WERI-Rb-1 (cell line): ENCODE results near the gene FCRL2.

ENCODE experiments used
- DNase-seq: peaks from one replicate; pipeline ENCODE4 v3.0.0-alpha.2; 2020
- H3K27ac ChIP-seq: fragments of 250-450 bp; sonication (Bioruptor Pico); 2 replicates; pipeline ENCODE4 v1.5.1; 2020; ENCODE audit warnings: mild to moderate bottlenecking, moderate library complexity
- H3K27me3 ChIP-seq: fragments of 250-450 bp; sonication (Bioruptor Pico); 2 replicates; pipeline ENCODE4 v1.5.1; 2021; ENCODE audit warnings: mild to moderate bottlenecking, low read depth, moderate library complexity; ENCODE audit not compliant: insufficient read depth, severe bottlenecking
- H3K36me3 ChIP-seq: fragments of 250-450 bp; sonication (Bioruptor Pico); 2 replicates; pipeline ENCODE4 v1.5.1; 2020; ENCODE audit warnings: mild to moderate bottlenecking, moderate library complexity
- H3K4me3 ChIP-seq: 2 replicates; pipeline ENCODE4 v1.5.1; 2011; ENCODE audit warnings: low read depth, mild to moderate bottlenecking, control low read depth, low read length
- H3K9me3 ChIP-seq: fragments of 250-450 bp; sonication (Bioruptor Pico); 2 replicates; pipeline ENCODE4 v1.5.1; 2021; ENCODE audit warnings: mild to moderate bottlenecking, moderate library complexity; ENCODE audit not compliant: severe bottlenecking
- TF ChIP-seq, protein P1 (sequence below): IDR thresholded peaks from 2 replicates; pipeline ENCODE4 v1.5.1; 2011; ENCODE audit warnings: low read depth, mild to moderate bottlenecking, control low read depth, inconsistent platforms, low read length

The FCRL2 gene

DNA sequence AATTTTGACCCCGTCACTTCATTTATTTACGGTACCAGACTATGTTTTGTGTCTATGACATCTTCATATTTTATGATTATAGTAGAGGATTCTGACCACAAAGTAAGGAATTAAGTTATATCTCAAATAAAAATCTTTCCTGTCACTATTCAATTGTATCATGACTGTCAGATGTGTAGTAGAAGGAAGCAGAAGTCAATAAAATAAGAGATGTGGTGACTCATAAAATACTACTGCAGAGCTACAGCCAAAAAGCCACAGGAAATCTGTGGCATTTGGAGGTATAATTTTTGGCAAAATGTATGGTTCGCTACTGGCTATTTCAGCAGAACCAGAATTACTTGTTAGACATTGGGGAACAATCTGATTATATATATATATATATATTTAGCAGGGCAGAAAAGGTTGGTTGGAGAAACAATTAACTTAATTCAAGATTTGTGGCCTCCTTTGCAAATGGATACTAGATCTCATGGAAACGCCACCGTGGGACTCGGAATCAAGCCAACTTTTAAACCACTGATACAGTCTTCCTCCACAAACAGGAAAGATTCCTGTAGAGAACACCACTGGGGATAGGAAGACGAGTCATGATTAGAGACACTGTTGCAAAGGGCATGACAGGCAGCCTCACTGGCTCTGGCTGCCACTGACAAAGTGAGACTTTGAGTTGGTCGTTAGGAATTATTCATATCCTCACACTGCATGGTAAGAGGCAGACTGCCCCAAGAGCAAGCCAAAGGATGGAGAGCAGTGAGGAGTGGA lies 5.1 kb downstream of the FCRL2 start:
- Histone ChIP-seq H3K9me3 (no peaks in the 10 kb centered on the region), H3K4me3 (no peak overlapping the region), H3K27me3 (no peaks in the 10 kb centered on the region), H3K27ac (no peak overlapping the region), H3K36me3 (no peaks in the 10 kb centered on the region)
- DNase-seq, result no peak
- TF ChIP-seq, protein P1, sequence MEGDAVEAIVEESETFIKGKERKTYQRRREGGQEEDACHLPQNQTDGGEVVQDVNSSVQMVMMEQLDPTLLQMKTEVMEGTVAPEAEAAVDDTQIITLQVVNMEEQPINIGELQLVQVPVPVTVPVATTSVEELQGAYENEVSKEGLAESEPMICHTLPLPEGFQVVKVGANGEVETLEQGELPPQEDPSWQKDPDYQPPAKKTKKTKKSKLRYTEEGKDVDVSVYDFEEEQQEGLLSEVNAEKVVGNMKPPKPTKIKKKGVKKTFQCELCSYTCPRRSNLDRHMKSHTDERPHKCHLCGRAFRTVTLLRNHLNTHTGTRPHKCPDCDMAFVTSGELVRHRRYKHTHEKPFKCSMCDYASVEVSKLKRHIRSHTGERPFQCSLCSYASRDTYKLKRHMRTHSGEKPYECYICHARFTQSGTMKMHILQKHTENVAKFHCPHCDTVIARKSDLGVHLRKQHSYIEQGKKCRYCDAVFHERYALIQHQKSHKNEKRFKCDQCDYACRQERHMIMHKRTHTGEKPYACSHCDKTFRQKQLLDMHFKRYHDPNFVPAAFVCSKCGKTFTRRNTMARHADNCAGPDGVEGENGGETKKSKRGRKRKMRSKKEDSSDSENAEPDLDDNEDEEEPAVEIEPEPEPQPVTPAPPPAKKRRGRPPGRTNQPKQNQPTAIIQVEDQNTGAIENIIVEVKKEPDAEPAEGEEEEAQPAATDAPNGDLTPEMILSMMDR, result no peak

DNA sequence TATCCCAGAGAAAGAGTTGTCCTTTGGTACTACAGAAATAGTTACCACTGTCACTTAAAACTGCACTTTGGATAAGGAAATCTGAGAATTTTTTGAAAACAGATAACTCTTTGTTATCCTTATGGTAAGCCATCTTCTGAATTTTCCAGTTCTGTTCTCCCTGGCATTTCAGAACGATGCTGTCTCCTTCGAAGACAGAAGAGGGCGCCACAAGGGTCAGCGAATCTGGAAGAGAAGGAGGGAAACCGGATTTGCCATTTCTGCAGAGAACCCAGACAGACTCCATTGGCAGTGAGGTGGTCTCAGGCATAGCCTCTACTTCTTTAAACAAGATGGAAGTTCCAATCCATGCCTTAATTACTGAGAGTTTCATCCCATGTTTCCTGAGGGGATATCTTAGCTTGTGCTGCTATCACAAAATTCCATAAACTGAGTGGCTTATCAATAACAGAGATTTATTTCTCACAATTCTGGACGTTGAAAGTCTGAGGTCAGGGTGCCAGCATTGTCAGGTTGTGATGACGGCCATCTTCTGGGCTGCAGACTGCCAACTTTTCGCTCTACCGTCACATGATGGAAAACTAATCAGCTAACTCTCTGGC lies 6.4 kb downstream of the FCRL2 start:
- peak; percentile 44 for DNase-seq
- Histone ChIP-seq H3K9me3 (no peaks in the 10 kb centered on the region), H3K4me3 (no peak overlapping the region), H3K27ac (no peak overlapping the region), H3K27me3 (no peaks in the 10 kb centered on the region), H3K36me3 (no peaks in the 10 kb centered on the region)
- TF ChIP-seq, protein P1, result peak; percentile 76

DNA sequence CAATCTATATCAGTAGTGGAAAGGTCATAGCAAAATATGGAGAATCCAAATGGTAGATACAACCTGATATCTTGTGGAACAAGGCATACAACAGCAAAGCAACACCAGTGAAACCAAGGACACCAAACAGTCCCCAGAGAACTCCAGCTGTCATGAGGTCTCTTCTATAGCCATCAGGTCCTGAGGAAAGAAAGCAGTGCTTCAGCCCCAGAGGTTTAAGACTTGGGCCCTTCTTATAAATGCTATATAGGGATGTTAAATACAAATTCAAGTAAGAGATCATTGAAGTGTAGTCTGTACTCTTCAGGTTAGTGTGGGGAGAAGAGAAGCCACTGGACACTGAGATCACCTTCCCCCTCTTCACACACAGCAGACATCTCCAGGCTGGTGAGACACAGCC lies 10.1 kb downstream of the FCRL2 start:
- Histone ChIP-seq H3K27me3 (no peaks in the 10 kb centered on the region), H3K4me3 (no peak overlapping the region), H3K27ac (no peak overlapping the region), H3K9me3 (no peaks in the 10 kb centered on the region), H3K36me3 (no peaks in the 10 kb centered on the region)
- TF ChIP-seq, protein P1, result no peak
- DNase-seq, result no peak

DNA sequence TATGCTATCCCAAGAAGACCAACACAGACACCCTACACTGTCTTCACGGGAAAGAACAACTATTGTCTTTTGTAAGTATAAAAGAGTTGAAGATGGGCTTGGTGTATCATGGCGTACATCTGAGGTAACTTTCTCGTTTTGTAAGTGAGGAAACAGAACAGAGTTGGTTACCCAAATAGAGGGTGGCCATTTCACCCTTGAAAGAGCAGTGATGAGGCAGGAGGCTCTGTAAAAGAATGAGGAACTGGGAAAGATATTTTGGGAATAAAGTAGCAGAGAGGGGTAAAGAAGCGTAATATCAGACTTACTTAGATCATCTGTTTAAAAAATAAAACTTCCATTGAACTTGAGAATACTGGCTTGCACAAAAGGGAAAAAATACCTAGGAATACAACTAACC lies 18.9 kb downstream of the FCRL2 start:
- Histone ChIP-seq H3K27ac (no peak overlapping the region), H3K27me3 (no peaks in the 10 kb centered on the region), H3K36me3 (no peaks in the 10 kb centered on the region), H3K9me3 (peaks cover 15% of the 10 kb centered on the region), H3K4me3 (no peak overlapping the region)
- DNase-seq, result no peak
- TF ChIP-seq, protein P1, result no peak

DNA sequence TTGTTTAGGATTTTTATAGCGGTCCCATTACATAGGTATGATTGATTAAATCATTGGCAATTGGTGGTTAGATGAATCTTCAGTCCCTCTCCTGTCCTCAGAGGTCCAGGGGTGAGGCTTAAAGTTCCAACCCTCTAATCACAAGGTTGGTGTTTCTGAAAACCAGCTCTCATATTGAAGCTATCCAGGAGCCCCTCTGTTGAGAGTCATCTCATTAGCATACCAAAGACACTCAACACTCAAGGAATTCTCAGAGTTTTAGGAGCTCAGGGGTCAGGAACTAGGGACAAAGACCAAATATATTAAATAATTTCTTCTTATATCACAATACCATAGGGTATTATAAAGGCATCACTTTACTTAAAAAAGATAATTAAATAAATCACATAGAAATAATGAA lies 23.3 kb downstream of the FCRL2 start:
- no peak for DNase-seq
- no peak overlapping the region for H3K27ac ChIP-seq
- TF ChIP-seq, protein P1, result no peak
- H3K4me3 ChIP-seq, result no peak overlapping the region
- H3K36me3 ChIP-seq, result no peaks in the 10 kb centered on the region
- H3K27me3 ChIP-seq, result no peaks in the 10 kb centered on the region
- peaks cover under 1% of the 10 kb centered on the region for H3K9me3 ChIP-seq
